Measurements from ENCODE around the gene ZBTB4.

The ZBTB4 gene

DNA sequence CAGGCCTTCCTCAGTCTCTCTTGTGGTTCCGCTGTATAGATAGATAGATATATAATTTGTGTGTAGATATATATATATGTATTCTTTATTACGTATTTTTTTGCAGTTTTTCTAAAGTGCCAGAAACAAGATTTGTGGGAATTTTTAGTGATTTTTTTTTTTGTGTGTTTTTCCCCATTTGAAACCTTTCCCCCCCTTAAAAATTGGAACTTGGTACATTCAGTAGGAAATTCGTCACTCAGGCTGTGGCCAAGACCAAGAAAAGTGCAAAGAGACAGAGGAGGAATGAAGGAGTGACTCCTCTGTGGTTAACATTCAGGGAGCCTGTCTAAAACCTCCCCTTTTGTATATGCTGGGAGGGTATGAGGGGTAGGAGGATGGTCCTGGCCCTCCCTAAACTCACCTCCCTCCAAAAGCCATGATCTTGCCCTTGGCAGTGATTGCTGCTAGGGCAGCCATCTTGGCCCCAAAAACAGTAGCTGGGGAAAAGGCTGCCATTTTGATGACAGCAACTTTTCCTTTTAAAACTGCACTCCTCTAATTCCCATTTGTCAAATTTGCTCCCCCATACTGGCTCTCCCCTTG is 19.4 kb downstream of the ZBTB4 start:
- H3K36me3 ChIP-seq (ENCODE audit: insufficient read depth, low read length) = peaks cover 34% of the 10 kb centered on the region
- H3K27me3 ChIP-seq (ENCODE audit: insufficient read depth, low read length, poor library complexity) = no peaks in the 10 kb centered on the region
- H3K4me1 ChIP-seq (ENCODE audit: insufficient read depth, low read length) = peaks cover 10% of the 10 kb centered on the region
- no peak overlapping the region for H2AFZ ChIP-seq (ENCODE audit: low read depth, low read length)
- no peaks in the 10 kb centered on the region; the same call in 1 of the 2 replicates for H4K20me1 ChIP-seq (ENCODE audit: insufficient read depth, low read length)
- TF ChIP-seq, protein P1, sequence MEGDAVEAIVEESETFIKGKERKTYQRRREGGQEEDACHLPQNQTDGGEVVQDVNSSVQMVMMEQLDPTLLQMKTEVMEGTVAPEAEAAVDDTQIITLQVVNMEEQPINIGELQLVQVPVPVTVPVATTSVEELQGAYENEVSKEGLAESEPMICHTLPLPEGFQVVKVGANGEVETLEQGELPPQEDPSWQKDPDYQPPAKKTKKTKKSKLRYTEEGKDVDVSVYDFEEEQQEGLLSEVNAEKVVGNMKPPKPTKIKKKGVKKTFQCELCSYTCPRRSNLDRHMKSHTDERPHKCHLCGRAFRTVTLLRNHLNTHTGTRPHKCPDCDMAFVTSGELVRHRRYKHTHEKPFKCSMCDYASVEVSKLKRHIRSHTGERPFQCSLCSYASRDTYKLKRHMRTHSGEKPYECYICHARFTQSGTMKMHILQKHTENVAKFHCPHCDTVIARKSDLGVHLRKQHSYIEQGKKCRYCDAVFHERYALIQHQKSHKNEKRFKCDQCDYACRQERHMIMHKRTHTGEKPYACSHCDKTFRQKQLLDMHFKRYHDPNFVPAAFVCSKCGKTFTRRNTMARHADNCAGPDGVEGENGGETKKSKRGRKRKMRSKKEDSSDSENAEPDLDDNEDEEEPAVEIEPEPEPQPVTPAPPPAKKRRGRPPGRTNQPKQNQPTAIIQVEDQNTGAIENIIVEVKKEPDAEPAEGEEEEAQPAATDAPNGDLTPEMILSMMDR (IDR thresholded peaks at IDR 0.05; ENCODE audit: borderline replicate concordance, extremely low read depth, low read length, poor library complexity, severe bottlenecking) = no peak
- no peak for TF ChIP-seq EZH2 (IDR thresholded peaks at IDR 0.05; ENCODE audit: borderline replicate concordance, low read depth, low read length, severe bottlenecking)
- no peak overlapping the region for H3K27ac ChIP-seq (ENCODE audit: low read length)
- no peak overlapping the region for H3K4me2 ChIP-seq (ENCODE audit: insufficient read depth, low read length)
- peaks cover 3% of the 10 kb centered on the region; the same call in 1 of the 2 replicates for H3K79me2 ChIP-seq (ENCODE audit: insufficient read depth, low read length)
- H3K9me3 ChIP-seq (ENCODE audit: insufficient read depth, low read length, severe bottlenecking) = no peaks in the 10 kb centered on the region
- no peak overlapping the region for H3K4me3 ChIP-seq (ENCODE audit: low read depth in 1 of 2, low read length in 2 of 2)
- DNase-seq (no peak), ATAC-seq (ENCODE audit: insufficient read depth, low read depth) (no peak)
- H3K9ac ChIP-seq (ENCODE audit: low read depth, low read length) = no peak overlapping the region

DNA sequence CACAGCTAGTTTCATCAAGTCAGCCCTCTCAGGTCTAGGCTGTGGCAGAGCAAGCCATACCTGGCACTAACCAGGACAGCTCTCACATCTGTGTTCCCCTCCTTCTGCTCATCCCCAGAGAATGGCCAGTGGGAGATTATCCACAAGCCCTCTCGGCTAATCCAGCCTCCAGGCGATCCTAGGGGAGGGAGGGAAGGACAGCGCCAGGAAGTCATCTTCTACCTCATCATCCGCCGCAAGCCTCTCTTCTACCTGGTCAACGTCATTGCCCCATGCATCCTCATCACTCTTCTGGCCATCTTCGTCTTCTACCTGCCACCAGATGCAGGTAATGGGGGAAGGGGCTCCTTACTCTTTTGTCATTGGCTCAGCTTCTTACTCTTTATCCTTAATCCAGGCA is 31.0 kb downstream of the ZBTB4 start:
- TF ChIP-seq, protein P1 (IDR thresholded peaks at IDR 0.05; ENCODE audit: borderline replicate concordance, extremely low read depth, low read length, poor library complexity, severe bottlenecking) = no peak
- no peak for TF ChIP-seq EZH2 (IDR thresholded peaks at IDR 0.05; ENCODE audit: borderline replicate concordance, low read depth, low read length, severe bottlenecking)
- ATAC-seq (ENCODE audit: insufficient read depth, low read depth) = no peak
- H4K20me1 ChIP-seq (ENCODE audit: insufficient read depth, low read length) = no peaks in the 10 kb centered on the region
- H3K4me3 ChIP-seq (ENCODE audit: low read depth in 1 of 2, low read length in 2 of 2) = no peak overlapping the region
- no peaks in the 10 kb centered on the region for H3K9me3 ChIP-seq (ENCODE audit: insufficient read depth, low read length, severe bottlenecking)
- peaks cover 12% of the 10 kb centered on the region for H3K4me1 ChIP-seq (ENCODE audit: insufficient read depth, low read length)
- H3K4me2 ChIP-seq (ENCODE audit: insufficient read depth, low read length) = no peak overlapping the region
- H3K36me3 ChIP-seq (ENCODE audit: insufficient read depth, low read length) = no peaks in the 10 kb centered on the region
- no peak overlapping the region for H2AFZ ChIP-seq (ENCODE audit: low read depth, low read length)
- H3K27me3 ChIP-seq (ENCODE audit: insufficient read depth, low read length, poor library complexity) = peaks cover 2% of the 10 kb centered on the region
- no peak for DNase-seq
- no peak overlapping the region for H3K27ac ChIP-seq (ENCODE audit: low read length)
- H3K9ac ChIP-seq (ENCODE audit: low read depth, low read length) = no peak overlapping the region
- no peaks in the 10 kb centered on the region for H3K79me2 ChIP-seq (ENCODE audit: insufficient read depth, low read length)

DNA sequence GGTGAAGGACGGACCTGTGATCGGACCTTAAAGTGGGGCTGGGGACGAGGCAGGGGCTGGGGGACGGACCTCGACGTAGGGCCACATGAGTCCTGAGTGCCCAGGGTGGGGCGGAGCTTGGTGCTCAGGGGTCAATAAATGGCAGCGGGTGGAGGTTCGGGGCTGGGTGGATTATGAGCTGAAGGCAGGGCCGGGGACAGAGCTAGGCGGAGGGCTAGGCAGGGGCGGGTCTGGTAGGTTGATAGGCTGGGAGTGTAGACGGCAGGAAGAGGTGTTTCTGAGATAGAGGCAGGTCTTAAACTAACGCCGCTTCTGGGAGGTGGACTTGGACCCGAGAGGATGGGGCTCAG is 33.8 kb downstream of the ZBTB4 start:
- Histone ChIP-seq H3K4me2 (ENCODE audit: insufficient read depth, low read length) (peak overlapping the region; percentile 52; the same call in 1 of the 2 replicates), H3K79me2 (ENCODE audit: insufficient read depth, low read length) (no peaks in the 10 kb centered on the region), H3K9ac (ENCODE audit: low read depth, low read length) (no peak overlapping the region), H4K20me1 (ENCODE audit: insufficient read depth, low read length) (no peaks in the 10 kb centered on the region), H3K27me3 (ENCODE audit: insufficient read depth, low read length, poor library complexity) (peaks cover 2% of the 10 kb centered on the region), H2AFZ (ENCODE audit: low read depth, low read length) (no peak overlapping the region; the same call in 1 of the 2 replicates), H3K36me3 (ENCODE audit: insufficient read depth, low read length) (no peaks in the 10 kb centered on the region), H3K4me1 (ENCODE audit: insufficient read depth, low read length) (peaks cover 12% of the 10 kb centered on the region), H3K4me3 (ENCODE audit: low read depth in 1 of 2, low read length in 2 of 2) (no peak overlapping the region), H3K27ac (ENCODE audit: low read length) (no peak overlapping the region), H3K9me3 (ENCODE audit: insufficient read depth, low read length, severe bottlenecking) (no peaks in the 10 kb centered on the region)
- no peak for DNase-seq
- no peak for TF ChIP-seq EZH2 (IDR thresholded peaks at IDR 0.05; ENCODE audit: borderline replicate concordance, low read depth, low read length, severe bottlenecking)
- TF ChIP-seq, protein P1 (IDR thresholded peaks at IDR 0.05; ENCODE audit: borderline replicate concordance, extremely low read depth, low read length, poor library complexity, severe bottlenecking) = no peak
- ATAC-seq (ENCODE audit: insufficient read depth, low read depth) = peak; percentile 29; the same call in 1 of the 3 replicates
